HG03103 (cell line): ENCODE results near the gene ESPNL.
"Not testable (repeated sequence)": the region's sequence is repeated elsewhere in the genome, so short reads cannot be mapped to it uniquely, and the experiment has no call there.

ENCODE experiments used
- ATAC-seq: cut with Tn5 transposase; IDR thresholded peaks from one replicate; pipeline ENCODE4 v1.9.1; 2021; ENCODE audit warnings: low read depth; ENCODE audit not compliant: unreplicated experiment

Gene ESPNL

DNA sequence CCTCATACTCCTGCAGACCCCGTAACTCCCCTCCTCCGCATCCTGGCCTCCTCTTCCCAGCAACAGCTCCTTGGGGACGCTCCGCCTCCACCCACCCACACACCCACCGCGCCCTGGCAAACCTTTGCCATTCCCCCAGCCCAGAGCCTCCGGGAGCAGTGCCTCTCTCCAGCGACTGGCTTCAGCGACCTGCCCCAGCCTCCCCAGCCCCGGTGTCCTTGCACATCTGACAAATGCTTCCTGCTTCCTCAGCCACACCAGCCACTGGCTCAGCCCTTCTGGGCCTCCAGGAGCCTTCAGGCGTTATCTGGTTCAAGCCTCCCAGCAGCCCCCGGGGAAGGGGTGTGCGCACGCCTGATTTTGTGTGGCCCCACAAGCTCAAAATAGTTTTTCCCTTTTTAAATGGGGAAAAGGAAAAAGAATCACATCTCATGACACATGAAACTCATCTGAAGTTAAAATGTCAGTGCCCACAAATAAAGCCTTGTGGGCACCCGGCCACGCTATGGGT, 14.2 kb downstream of the ESPNL start:
- no peak for ATAC-seq

DNA sequence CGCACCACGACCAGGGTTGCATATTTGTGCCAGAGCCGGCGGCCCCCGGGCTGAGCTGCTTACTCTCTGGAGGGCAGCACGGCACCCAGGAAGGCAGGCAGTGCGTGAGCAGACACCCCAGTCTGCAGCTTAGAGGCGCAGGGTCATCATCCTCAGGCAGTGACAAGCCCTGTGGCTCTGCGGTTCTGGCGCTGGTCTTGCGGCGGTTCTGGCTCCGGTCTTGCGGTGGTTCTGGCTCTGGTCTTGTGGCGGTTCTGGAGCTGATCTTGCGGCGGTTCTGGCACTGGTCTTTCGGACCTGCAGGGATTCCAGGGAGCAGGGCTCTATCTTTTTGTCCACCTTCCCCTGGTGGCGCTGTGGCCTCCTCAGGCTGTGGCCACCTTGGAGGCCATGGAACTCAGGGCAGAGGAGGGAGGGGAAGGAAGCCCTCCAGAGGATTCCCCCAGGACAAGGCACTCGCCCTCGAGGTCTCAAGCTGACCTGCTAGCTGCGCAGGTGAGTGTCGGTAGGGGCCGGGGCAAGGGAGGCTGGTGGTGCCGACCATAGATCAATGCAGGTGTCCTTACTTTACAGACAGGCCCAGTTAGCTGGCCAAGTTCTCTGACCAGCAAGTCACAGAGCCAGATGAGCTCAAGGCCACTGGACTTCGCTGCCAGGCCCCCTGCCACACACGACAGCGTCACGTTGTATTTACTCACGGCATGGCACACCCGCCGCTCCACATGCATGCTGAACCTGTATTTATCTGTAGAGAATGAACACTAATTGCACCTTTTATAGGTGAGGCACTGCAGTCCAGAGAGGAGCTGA, 14.9 kb downstream of the ESPNL start:
- no peak for ATAC-seq

DNA sequence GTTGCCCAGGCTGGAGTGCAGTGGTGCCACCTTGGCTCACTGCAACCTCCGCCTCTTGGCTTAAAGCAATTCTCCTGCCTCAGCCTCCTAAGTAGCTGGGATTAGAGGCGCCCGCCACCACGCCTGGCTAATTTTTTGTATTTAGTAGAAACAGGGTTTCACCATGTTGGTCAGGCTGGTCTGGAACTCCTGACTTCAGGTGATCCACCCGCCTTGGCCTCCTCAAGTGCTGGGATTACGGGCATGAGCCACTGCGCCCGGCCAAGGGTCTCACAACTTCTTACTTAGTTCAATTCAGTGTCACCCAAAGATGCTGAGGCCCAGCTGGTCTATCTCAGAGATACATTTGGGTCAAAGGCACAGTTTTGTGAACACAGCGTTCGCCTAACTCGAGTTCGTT, 15.6 kb downstream of the ESPNL start:
- ATAC-seq: not testable (repeated sequence)

DNA sequence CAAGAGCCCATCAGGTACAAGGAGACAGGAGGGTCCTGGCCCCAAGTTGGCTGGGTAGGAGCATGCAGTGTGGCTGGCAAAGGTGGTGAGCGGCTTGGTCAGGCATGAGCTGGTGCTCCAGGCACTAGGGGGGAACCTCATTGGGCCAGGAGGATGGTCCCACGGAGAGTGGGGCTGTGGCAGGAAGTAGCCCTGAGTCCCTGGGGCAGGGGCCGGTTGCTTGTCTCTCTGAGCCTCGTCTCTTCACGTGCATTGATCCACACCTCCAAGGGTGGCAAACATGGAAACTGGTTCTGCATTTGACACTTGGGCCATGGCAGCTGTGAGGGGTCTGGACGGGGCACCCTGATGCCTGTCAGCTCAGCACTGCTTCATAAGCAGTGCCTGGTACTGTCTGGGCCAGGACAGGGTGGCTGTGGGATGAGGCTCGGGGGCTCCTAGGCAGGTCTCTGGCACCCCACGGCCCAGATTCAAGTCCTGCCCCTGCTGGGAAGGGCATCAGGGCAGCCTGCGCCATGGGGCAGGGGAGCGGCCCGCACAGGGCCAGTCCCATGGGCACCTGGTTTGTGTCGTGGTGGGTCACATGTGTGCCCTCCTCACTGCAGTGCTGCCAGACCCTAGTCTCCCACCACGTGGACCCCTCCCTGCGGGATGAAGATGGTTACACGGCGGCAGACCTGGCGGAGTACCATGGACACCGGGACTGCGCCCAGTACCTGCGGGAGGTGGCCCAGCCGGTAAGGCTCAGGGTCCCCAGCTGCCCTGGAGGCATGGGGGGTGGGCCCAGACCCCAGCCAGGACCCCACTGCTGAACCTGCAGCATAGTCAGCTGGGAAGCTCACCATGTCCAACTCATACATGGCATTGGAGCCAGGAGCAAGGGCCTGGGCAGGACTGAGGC, 16.4 kb downstream of the ESPNL start:
- ATAC-seq: no peak

DNA sequence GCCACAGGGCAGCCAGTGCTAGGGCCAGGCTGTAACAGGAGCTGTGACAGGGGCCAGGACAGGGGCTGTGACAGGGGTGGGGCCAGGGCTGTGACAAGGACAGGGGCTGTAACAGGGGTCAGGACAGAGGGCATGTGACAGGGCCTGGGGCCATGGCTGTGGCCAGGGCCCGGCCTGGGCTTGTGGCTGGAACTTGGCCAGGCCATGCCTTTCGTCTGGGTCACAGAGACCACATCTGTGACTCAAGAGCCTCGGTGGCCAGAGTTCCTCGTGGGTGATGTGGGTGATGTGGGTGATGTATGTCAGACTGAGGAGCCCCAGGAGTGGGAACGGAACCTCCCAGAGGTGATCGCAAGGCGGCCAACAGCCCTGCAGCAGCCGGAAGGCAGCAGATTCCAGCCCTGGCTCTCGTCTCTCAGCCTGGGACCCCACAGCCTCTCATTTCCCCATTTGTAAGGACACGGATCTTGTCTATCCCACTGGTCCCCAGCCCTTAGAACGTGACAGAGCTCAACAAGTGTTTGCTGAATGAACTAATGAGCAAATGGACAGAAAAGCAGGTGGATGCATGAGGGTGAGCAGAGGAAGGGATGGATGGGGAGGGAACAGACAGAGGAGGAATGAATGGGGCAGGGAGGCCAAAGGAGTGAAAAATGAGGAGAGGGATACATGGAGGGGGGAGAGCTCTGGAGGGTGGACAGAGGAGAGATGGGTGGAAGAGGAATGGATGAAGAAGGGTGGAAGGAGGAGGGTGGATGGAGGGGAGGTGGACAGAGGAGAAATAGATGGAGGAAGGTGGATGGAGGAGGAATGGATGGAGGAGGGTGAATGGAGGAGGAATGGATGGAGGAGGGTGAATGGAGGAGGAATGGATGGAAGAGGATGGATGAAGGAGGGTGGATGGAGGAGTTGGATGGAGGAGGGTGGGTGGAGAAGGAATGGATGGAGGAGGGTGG, 17.3 kb downstream of the ESPNL start:
- ATAC-seq: no peak

DNA sequence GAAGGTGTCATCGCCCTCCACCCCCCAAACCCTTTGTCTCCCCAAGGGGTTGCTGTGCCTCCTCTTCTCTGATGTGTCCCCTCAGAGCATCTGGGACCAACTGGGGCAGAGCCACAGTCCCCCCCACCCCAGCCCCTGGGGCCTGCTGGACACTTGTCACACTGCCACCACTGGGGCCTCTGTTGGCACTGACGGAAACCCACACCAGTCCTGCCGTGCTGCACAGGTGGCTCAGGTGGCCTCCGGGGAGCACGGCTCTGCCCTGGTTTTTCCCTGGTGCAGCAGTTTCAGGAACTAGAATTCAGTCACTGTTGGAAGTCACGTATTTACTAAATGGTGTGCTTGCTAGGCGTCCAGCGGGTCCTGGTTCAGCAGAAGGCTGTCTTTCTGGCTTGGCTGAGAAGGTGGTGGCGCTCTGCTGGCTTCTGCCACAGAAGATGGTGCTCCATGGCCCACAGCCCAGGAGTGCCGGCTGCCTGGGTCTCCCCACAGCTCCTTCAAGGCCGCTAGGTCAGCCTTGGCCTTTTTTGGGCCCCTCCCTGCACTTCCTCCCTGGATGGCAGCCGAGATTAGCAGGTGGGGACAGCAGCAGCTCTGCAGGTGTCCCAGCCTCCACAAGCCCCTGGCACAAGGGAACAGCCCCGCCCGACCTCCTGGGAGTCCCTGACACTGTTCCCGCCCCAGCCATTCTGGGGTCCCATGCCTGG, 19.8 kb downstream of the ESPNL start:
- no peak for ATAC-seq

DNA sequence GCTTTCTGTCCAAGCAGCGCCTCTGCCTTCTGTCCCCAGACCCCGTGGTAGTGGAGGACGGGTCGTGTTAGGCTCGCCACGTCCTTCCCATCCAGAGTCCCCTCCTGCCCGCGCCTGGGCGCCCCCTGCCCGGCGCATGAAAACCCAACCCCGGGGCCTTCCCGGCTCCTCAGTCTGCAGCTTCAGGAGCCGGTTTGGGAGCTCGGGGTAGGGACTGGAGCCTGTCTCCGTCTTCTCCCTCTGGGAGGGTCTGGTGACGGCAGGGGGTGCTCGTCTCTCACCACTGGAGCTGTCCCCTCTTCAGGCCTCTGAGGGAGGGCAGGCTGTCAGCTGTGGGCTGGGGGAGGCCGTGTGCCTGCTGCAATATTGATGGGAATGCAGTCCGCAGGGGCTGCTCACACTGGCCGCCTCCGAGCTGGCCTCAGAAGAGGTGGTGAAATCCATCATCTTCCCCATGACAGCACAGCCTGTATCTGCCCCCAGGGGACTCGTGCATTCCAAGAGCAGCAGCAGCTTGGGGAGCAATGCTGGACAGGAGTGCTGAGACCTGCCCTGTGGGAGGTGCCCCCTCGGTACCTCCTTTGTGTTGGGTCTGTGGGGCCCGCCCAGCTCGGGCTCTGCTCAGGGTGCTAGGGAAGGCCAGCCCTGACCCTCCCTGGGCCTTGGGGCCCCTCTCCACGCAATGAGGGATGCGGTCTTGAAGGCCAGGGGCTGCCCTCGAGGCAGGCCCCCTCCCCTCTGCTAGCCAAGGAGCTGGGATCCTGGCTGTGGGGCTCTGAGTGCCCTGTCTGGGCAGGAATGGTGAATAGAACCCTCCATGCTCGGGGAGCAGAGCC, 20.5 kb downstream of the ESPNL start:
- no peak for ATAC-seq

DNA sequence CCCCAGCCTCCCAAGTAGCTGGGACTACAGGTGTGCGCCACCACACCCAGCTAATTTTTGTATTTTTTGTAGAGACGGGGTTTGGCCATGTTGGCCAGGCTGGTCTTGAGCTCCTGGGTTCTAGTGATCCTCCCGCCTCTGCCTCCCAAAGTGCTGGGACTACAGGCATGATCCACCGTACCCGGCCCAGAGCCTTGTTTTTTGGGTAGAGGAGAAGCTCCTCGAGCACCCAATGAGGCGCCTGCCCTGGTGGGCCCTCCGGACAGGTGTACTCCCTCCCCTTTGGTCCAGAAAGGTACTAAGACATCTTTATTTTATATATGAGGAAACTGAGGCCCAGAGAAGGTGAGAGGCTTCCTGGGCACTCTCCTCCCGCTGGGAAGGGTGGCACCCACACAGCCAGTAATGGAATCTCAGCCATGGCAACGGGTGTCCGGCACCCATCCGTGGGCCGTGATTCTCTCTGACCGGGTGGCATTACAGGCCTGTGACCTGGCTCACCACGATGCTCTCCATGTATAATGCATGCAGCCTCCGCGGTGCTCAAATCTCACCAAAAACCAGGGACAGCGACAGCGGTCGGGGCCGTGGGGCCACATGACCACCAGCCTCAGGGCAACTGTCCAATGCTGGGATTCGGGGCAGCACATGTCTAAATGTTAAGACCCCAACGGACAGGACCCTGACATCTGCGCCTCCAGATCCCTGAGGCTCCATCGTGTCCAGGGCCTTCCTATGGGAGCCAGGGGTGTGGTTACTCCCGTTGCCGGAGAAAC, 21.6 kb downstream of the ESPNL start:
- no peak for ATAC-seq

DNA sequence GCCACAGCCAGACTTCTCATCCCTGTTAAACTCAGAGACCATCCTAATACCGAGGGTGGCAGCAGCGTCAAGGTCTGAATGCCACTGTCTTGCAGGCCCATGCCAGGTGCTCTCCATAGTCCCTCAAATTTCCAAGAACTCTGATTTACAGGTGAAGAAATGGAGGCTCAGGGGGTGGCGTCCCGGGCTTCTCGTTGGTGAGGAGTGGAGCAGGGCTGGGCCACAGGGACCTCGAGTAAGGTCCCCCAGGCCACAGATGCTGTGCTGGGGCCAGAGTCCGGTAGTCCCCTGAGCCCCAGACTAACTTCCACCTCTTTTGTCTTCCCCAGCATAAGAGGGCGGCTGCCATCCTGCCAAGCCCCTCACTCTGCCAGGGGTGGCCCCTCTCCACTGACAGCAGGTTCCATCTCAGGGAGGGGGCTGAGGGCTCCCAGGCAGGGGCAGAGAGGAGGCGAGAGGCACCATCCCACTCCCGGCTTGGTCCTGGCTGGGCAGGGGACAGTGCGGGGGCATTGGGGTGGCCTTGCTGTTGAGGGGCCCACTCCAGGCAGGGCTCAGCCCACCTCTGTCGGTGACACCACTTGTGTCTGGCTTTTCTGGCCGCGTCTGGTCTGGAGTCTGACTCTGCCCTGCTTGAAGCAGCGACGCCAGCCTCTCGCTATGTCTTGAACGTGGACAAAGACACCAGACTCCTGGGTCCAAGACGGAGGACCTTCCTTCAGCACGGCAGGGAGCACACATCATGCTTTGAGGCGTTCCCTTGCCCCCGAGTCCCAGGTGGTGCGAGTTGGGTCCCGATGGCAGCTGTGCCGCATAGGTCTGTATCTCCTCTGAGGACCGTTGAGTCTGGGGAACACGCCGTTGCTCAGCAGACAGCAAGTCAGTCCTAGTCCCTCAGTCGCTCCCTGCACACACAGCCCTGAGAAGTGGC, 22.4 kb downstream of the ESPNL start:
- no peak for ATAC-seq

DNA sequence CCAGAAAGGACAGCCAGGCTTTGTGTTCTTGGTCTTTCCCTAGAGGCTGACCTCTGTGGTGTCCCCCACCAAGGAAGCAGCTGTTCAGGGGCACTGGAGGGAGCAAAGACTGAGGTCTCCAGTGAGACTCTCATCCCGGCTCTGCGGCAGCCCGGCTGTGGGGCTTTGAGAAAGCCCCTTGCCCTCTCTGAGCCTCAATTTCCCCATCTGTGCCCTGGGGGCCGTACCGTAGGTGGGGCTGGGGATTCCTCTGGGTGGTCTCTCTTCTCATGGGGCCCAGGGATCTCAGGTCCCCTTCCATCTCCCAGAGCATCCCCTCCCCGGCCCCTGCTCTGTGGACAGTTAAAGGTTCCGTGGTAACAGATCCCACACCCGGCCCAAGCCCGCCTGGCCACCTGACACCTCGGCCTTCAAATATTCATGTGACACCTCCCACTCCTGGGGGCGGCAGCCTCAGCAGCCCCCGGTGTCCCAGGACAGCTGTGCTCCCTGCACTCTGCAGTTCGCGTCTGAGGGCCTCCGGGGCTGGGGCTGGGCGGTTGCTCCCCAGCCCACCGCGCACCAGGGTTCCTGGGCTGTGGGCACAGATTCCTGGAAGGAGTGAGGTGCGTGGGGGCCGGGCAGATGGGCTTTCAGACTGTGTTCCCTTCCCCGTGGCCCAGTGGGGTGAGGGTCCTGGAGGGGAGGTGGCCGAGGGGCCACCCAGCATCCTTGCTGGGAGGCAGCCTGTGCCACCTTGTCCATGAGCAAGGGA, 23.3 kb downstream of the ESPNL start:
- ATAC-seq: no peak

DNA sequence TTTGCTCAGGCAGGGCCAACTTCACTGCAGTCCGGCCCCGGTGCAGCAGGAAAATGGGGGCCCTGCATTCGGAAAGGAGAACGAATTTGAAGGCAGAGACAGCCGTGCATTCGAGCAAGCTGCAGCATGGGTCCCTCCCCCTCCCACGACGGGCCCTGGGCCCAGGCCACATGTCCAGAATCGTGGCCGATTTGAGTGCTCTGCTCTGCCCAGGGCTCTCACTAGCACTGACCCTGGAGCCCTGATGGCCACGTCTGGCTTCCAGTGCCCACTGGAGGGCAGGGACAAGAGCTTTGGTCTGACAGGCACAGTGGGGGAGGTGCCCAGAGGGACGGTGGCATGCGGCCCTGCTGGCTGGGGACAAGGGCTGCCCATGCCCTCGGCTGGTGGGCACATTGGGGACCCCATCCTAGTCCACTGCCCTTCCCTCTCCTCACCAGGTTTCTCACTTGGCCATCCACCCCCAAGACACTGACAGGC, 23.9 kb downstream of the ESPNL start:
- ATAC-seq: no peak

DNA sequence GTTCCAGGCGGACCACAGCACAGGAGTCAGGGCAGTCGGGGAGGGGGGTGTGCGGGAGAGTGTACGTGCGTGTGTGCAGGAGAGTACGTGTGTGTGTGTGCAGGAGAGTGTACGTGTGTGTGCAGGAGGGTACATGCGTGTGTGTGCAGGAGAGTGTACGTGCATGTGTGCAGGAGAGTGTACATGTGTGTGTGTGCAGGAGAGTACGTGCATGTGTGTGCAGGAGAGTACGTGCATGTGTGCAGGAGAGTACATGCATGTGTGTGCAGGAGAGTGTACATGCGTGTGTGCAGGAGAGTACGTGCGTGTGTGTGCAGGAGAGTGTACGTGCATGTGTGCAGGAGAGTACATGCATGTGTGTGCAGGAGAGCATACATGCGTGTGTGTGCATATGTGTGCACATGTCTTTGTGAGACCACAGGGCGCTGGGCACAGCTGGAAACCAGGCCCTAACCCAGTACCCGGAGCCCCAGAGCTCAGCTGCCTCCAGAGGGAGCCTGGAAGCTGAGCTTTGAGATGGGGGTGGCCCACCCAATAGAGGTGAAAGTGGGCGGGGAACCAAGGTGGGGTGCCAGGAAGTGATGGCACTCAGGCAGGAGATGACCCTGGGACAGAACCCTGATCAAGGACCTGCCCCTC, 24.5 kb downstream of the ESPNL start:
- no peak for ATAC-seq

DNA sequence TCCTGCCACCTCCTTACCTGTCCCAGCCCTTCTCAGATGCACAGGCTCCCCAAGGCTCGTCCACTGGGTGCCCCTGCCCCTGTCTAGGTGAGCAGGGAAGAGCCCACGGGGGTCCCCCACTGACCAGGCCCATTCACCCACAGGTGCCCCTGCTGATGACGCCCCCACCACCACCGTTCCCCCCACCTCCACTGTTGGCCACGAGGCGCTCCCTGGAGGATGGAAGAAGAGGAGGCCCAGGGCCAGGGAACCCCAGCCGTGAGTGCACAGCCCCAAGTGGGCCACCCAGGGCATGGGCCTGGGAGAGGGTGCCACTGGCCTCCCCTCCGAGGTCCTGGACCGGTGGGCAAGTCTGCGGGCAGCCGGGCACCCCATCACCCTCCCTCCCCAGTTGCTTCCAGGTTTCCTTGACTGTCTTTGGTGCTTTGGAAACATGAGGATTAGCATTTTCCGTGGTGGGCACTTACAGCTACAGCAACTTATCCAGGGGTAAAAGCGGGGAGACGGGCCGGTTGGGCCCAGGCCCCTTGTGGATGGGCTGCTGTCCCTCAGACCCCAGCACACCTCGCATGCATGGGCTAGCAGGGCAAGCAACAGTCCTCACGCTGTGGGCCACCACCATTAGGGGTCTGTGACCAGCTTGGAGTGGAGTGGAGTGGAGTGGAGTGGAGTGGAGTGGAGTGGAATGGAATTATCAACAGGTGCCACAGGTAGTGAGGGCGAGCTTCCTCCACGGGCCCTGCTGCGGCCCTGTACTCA, 25.2 kb downstream of the ESPNL start:
- ATAC-seq: no peak

DNA sequence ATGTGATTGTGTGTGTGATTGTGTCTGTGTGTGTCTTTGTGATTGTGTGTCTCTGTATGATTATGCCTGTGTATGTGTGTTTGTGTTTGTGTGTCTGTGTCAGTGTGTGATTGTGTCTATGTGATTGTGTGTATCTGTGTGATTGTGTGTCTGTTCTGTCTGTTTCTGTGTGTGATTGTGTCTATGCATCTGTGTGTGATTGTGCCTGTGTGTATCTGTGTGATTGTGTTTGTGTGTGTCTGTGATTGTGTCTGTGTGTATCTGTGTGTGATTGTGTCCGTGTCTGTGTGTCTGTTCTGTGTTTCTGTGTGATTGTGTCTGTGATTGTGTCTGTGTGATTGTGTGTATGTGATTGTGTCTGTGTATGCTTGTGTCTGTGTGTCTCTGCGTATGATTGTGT, 26.2 kb downstream of the ESPNL start:
- ATAC-seq: no peak

DNA sequence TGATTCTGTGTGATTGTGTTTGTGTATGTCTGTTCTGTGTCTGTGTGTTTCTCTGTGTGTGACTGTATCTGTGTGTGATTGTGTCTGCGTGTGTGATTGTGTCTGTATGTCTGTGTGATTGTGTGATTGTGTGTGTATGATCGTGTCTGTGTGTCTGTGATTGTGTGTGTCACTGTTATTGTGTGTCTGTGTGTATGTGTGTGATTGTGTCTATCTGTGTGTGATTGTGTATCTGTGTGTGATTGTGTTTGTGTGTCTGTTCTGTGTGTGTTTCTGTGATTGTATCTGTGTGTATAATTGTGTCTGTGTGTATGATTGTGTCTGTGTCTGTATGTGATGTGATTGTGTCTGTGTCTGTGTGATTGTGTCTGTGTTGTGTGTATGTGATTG, 26.6 kb downstream of the ESPNL start:
- no peak for ATAC-seq
